ENCODE data around the gene DYSF.

DNA sequence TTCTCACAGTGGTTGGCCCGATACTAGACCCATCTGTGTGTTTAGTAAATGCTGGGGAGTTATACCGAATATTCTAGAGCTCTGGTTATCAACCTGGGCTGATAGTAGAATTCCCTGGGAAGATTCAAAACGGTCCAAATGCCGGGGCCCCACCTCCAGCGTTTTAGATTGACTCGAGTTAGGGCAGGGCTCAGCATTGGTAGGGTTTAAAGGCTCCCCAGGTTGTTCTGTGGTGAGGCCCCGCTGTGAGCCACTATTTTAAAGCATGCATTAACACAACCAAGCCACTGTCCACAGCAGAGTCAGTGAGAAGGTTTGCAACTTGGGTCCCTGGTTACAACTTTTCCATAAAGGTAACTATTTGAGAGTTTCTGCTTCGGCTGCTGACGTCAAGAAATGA is 73.6 kb downstream of the DYSF start:
- TF ChIP-seq, protein P1, sequence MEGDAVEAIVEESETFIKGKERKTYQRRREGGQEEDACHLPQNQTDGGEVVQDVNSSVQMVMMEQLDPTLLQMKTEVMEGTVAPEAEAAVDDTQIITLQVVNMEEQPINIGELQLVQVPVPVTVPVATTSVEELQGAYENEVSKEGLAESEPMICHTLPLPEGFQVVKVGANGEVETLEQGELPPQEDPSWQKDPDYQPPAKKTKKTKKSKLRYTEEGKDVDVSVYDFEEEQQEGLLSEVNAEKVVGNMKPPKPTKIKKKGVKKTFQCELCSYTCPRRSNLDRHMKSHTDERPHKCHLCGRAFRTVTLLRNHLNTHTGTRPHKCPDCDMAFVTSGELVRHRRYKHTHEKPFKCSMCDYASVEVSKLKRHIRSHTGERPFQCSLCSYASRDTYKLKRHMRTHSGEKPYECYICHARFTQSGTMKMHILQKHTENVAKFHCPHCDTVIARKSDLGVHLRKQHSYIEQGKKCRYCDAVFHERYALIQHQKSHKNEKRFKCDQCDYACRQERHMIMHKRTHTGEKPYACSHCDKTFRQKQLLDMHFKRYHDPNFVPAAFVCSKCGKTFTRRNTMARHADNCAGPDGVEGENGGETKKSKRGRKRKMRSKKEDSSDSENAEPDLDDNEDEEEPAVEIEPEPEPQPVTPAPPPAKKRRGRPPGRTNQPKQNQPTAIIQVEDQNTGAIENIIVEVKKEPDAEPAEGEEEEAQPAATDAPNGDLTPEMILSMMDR (IDR thresholded peaks at IDR 0.05 in 2 of 3, conservative IDR thresholded peaks at IDR 0.05 in 1 of 3; ENCODE audit: borderline replicate concordance in 1 of 3, insufficient read depth in 1 of 3, low read depth in 2 of 3, low read length in 2 of 3) = no peak
- TF ChIP-seq POLR2A (IDR thresholded peaks at IDR 0.05; ENCODE audit: borderline replicate concordance, extremely low read depth, insufficient read depth, insufficient read length) = no peak
